Type B pancreatic cell (in vitro differentiated cells): ENCODE data around the gene EP300. TPM values are rescaled to one million over a fixed set of nuclear protein-coding genes. Genes with fewer than 3 reads are reported as not detected.

Experiments used
- DNase-seq: peaks from one replicate; pipeline ENCODE4 v3.0.0; 2021; ENCODE audit warnings: mixed read lengths; ENCODE audit not compliant: unreplicated experiment; ENCODE audit errors: extremely low spot score
- H3K27ac Mint-ChIP-seq: 2 replicates; pipeline ENCODE4 v1.8.0; 2021; ENCODE audit warnings: mild to moderate bottlenecking, mixed read lengths
- H3K27me3 Mint-ChIP-seq: 2 replicates; pipeline ENCODE4 v1.8.0; 2021; ENCODE audit warnings: mixed read lengths
- H3K36me3 Mint-ChIP-seq: 2 replicates; pipeline ENCODE4 v1.8.0; 2021; ENCODE audit warnings: mixed read lengths
- H3K4me1 Mint-ChIP-seq: one replicate; pipeline ENCODE4 v1.8.0; 2021; ENCODE audit warnings: mixed read lengths; ENCODE audit not compliant: unreplicated experiment
- H3K4me3 Mint-ChIP-seq: 2 replicates; pipeline ENCODE4 v1.8.0; 2021; ENCODE audit warnings: mild to moderate bottlenecking, mixed read lengths
- H3K9me3 Mint-ChIP-seq: 2 replicates; pipeline ENCODE4 v1.8.0; 2021; ENCODE audit warnings: mixed read lengths
- CTCF ChIP-seq: fragments of 200-600 bp; sonication (generic); conservative IDR thresholded peaks from 2 replicates; pipeline ENCODE4 v1.5.0; 2021; ENCODE audit warnings: antibody characterized with exemption, mild to moderate bottlenecking
- total RNA-seq: library from RNA; stranded (reverse); gene quantifications from 2 replicates; pipeline ENCODE4 v1.2.1, GENCODE V29; 2021; ENCODE audit warnings: low replicate concordance

Gene EP300
- total RNA-seq, 1 donor from 2014 or later = 87.2 TPM

GRCh38 chr22:41198027-41198580, 105.7 kb downstream of the EP300 start:
- Mint-ChIP-seq H3K4me3 (peak overlapping the region; percentile 97), H3K36me3 (no peaks in the 10 kb centered on the region), H3K9me3 (no peaks in the 10 kb centered on the region), H3K27ac (peak overlapping the region; percentile 93), H3K27me3 (peaks cover 32% of the 10 kb centered on the region), H3K4me1 (peaks cover 11% of the 10 kb centered on the region)
- no peak for DNase-seq
- peak; percentile 55 for TF ChIP-seq CTCF

GRCh38 chr22:41201141-41201540, 108.7 kb downstream of the EP300 start:
- H3K27me3 Mint-ChIP-seq = peaks cover 31% of the 10 kb centered on the region
- peak overlapping the region; percentile 34 for H3K4me3 Mint-ChIP-seq
- no peak for TF ChIP-seq CTCF
- H3K4me1 Mint-ChIP-seq = peaks cover 18% of the 10 kb centered on the region
- peak overlapping the region; percentile 96 for H3K27ac Mint-ChIP-seq
- no peaks in the 10 kb centered on the region for H3K9me3 Mint-ChIP-seq
- H3K36me3 Mint-ChIP-seq = no peaks in the 10 kb centered on the region
- no peak for DNase-seq

GRCh38 chr22:41203118-41203517, 110.7 kb downstream of the EP300 start:
- Mint-ChIP-seq H3K4me1 (peaks cover 13% of the 10 kb centered on the region), H3K27me3 (peaks cover 22% of the 10 kb centered on the region), H3K9me3 (no peaks in the 10 kb centered on the region), H3K27ac (no peak overlapping the region), H3K36me3 (no peaks in the 10 kb centered on the region), H3K4me3 (no peak overlapping the region)
- TF ChIP-seq CTCF = no peak
- DNase-seq = no peak

- Mint-ChIP-seq H3K36me3 (no peaks in the 10 kb centered on the region), H3K4me3 (peak overlapping the region; percentile 74), H3K9me3 (no peaks in the 10 kb centered on the region), H3K4me1 (peaks cover 11% of the 10 kb centered on the region), H3K27ac (peak overlapping the region; percentile 70), H3K27me3 (peaks cover 17% of the 10 kb centered on the region)
- no peak for TF ChIP-seq CTCF
- no peak for DNase-seq
Measured at GRCh38 chr22:41204066-41204465, 111.7 kb downstream of the EP300 start.

- TF ChIP-seq CTCF = no peak
- Mint-ChIP-seq H3K9me3 (no peaks in the 10 kb centered on the region), H3K4me3 (peak within 1 kb of the TSS; percentile 97), H3K36me3 (peaks cover 3% of the 10 kb centered on the region), H3K27me3 (peaks cover 11% of the 10 kb centered on the region), H3K4me1 (peaks cover 11% of the 10 kb centered on the region), H3K27ac (peak within 1 kb of the TSS; percentile 98)
- DNase-seq = peak; percentile 97
Measured at GRCh38 chr22:41204992-41205900, 112.9 kb downstream of the EP300 start, which contains the start of gene L3MBTL2. Gene L3MBTL2 (plus strand): TSS chr22:41205312. CDS start chr22:41205363, 51 bp downstream.
